Measurements from ENCODE around the gene NDE1. TPM values are rescaled to one million over a fixed set of nuclear protein-coding genes. Genes with fewer than 3 reads are reported as not detected.
"Not testable (repeated sequence)": the region's sequence is repeated elsewhere in the genome, so short reads cannot be mapped to it uniquely, and the experiment has no call there.

The NDE1 gene
- total and polyA plus RNA-seq, 5 donors from 2014 or later: 32.5 to 146 (median 43.1) TPM

- H3K36me3 ChIP-seq (ENCODE audit: control insufficient read depth, insufficient read depth, low read length): peaks cover 99% of the 10 kb centered on the region
- Mint-ChIP-seq H3K27ac (peak overlapping the region in 2 of 3 donors; percentile 74 to 93), H3K4me1 (peaks cover 0 to 15% (median 10%) of the 10 kb centered on the region in 4 donors), H3K36me3 (peaks cover 73% of the 10 kb centered on the region)
- DNase-seq; H3K9me3 Mint-ChIP-seq; H3K27ac ChIP-seq (ENCODE audit: insufficient read depth, low read length, poor library complexity, severe bottlenecking); H3K4me3 Mint-ChIP-seq; H3K4me3 ChIP-seq (ENCODE audit: low read depth, low read length); H3K27me3 ChIP-seq (ENCODE audit: control insufficient read depth, insufficient read depth, low read length); H3K27me3 Mint-ChIP-seq; ATAC-seq (ENCODE audit: low read depth in 2 of 2); H3K9me3 ChIP-seq (ENCODE audit: control insufficient read depth in 2 of 2, low read length in 2 of 2); H3K4me1 ChIP-seq (ENCODE audit: control insufficient read depth, insufficient read depth, low read length, poor library complexity, severe bottlenecking): not testable (repeated sequence)
Measured at GRCh38 chr16:15607221-15607699, 42.8 kb upstream of the NDE1 start.

GRCh38 chr16:15607700-15608396 lies 42.2 kb upstream of the NDE1 start:
- peaks cover 99% of the 10 kb centered on the region for H3K36me3 ChIP-seq (ENCODE audit: control insufficient read depth, insufficient read depth, low read length)
- no peaks in the 10 kb centered on the region for H3K27me3 ChIP-seq (ENCODE audit: control insufficient read depth, insufficient read depth, low read length)
- no peak for ATAC-seq (ENCODE audit: low read depth in 2 of 2)
- Mint-ChIP-seq H3K36me3 (peaks cover 73% of the 10 kb centered on the region), H3K27me3 (no peaks in the 10 kb centered on the region), H3K4me3 (no peak overlapping the region), H3K27ac (peak overlapping the region in 1 of 3 donors; percentile 93), H3K9me3 (no peaks in the 10 kb centered on the region), H3K4me1 (peaks cover 0 to 15% (median 10%) of the 10 kb centered on the region in 4 donors)
- H3K4me1 ChIP-seq (ENCODE audit: control insufficient read depth, insufficient read depth, low read length, poor library complexity, severe bottlenecking): no peaks in the 10 kb centered on the region
- H3K27ac ChIP-seq (ENCODE audit: insufficient read depth, low read length, poor library complexity, severe bottlenecking): no peak overlapping the region
- DNase-seq: no peak
- H3K9me3 ChIP-seq (ENCODE audit: control insufficient read depth in 2 of 2, low read length in 2 of 2): no peaks in the 10 kb centered on the region
- no peak overlapping the region for H3K4me3 ChIP-seq (ENCODE audit: low read depth, low read length)

DNA sequence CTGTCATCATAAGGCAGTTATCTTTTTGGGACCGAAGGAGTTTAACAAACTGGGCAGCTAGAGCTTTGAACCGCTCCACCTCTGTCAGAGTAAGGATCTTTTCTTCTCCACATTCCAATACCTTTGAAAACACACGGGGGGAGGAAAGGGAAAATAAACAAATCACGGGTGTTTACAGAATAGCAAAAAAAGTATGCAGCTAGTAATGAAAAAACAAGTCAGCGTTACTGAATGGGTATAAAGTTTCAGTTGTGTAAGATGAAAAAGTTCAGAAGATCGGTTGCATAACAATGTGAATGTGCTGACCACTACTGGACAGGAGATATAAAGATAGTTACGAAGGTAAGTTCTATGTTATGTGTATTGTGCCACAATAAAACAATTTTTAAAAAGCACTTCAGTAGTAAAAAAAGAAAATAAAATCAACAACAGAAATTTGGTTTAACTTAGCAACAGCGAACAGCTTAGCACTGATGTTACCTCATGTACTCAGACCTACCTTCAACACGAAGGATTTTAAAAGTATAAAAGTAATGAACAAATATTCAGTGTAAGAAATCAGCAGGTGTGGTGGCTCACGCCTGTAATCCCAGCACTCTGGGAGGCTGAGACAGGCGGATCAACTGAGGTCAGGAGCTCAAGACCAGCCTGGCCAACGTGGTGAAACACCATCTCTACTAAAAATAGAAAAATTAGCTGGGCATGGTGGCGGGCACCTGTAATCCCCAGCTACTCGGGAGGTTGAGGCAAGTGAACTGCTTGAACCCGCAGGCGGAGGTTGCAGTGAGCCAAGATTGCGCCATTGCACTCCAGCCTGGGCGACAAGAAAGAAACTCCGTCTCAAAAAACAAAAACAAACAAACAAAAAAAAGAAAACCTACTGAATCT lies 41.4 kb upstream of the NDE1 start:
- H3K27me3 Mint-ChIP-seq: no peaks in the 10 kb centered on the region

DNA sequence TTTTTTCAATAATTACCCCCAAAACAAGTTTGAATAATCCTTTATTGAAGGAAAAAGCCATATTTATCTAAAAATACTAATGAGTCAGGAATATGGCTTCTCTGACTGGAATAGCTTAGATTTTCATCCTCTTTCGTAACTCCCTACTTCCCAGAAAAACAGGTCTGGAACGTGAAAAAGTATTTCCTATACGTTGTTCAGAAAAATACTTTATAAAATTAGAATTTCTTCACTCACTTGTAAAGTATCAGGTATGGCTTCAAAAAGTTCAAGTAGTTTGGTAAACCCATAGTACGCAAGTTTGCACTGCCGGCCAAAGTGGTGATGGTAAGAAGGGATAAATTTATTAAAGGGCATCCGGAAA lies 40.8 kb upstream of the NDE1 start:
- no peak for DNase-seq
- Mint-ChIP-seq H3K36me3 (peaks cover 70% of the 10 kb centered on the region), H3K4me3 (no peak overlapping the region), H3K9me3 (no peaks in the 10 kb centered on the region), H3K4me1 (peaks cover 0 to 10% (median 7%) of the 10 kb centered on the region in 4 donors), H3K27ac (no peak overlapping the region), H3K27me3 (no peaks in the 10 kb centered on the region)
- no peak overlapping the region for H3K4me3 ChIP-seq (ENCODE audit: low read depth, low read length)
- no peak overlapping the region for H3K27ac ChIP-seq (ENCODE audit: insufficient read depth, low read length, poor library complexity, severe bottlenecking)
- H3K36me3 ChIP-seq (ENCODE audit: control insufficient read depth, insufficient read depth, low read length): peaks cover 94% of the 10 kb centered on the region
- no peaks in the 10 kb centered on the region for H3K9me3 ChIP-seq (ENCODE audit: control insufficient read depth in 2 of 2, low read length in 2 of 2)
- ATAC-seq (ENCODE audit: low read depth in 2 of 2): no peak
- no peaks in the 10 kb centered on the region for H3K4me1 ChIP-seq (ENCODE audit: control insufficient read depth, insufficient read depth, low read length, poor library complexity, severe bottlenecking)
- no peaks in the 10 kb centered on the region for H3K27me3 ChIP-seq (ENCODE audit: control insufficient read depth, insufficient read depth, low read length)

More for the DNA sequence above, 41.4 kb upstream of the NDE1 start:
- DNase-seq: no peak
- no peaks in the 10 kb centered on the region for H3K27me3 ChIP-seq (ENCODE audit: control insufficient read depth, insufficient read depth, low read length)
- H3K4me1 ChIP-seq (ENCODE audit: control insufficient read depth, insufficient read depth, low read length, poor library complexity, severe bottlenecking): no peaks in the 10 kb centered on the region
- H3K4me3 ChIP-seq (ENCODE audit: low read depth, low read length): no peak overlapping the region
- peaks cover 0 to 14% (median 8%) of the 10 kb centered on the region in 4 donors for H3K4me1 Mint-ChIP-seq
- peaks cover 72% of the 10 kb centered on the region for H3K36me3 Mint-ChIP-seq
- H3K9me3 Mint-ChIP-seq: no peaks in the 10 kb centered on the region
- H3K9me3 ChIP-seq (ENCODE audit: control insufficient read depth in 2 of 2, low read length in 2 of 2): no peaks in the 10 kb centered on the region
- H3K27ac ChIP-seq (ENCODE audit: insufficient read depth, low read length, poor library complexity, severe bottlenecking): no peak overlapping the region
- no peak overlapping the region for H3K27ac Mint-ChIP-seq
- no peak for ATAC-seq (ENCODE audit: low read depth in 2 of 2)
- H3K36me3 ChIP-seq (ENCODE audit: control insufficient read depth, insufficient read depth, low read length): peaks cover 96% of the 10 kb centered on the region
- no peak overlapping the region for H3K4me3 Mint-ChIP-seq

GRCh38 chr16:15610369-15610871 lies 39.6 kb upstream of the NDE1 start:
- no peak for ATAC-seq (ENCODE audit: low read depth in 2 of 2)
- peak overlapping the region in 2 of 3 donors; percentile 21 to 45 for H3K27ac Mint-ChIP-seq

DNA sequence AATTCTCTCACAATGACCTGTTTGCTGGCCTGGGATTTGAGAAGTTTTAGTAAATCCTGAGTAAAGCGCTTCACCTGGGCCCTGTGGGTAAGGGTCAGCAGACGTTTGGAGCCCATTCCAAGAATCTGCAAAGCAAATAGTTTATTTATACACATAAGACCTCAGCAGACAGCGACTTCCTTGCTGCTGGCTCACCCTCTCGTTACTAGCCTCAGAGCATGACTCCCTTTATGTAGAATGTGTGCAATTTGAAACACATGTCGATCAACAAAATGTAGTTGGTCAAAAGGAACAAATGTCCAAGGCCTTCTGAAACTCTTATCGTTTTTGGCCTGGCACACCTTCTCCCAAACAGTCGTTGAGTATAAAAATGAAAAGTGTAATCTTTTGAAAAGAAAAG lies 38.4 kb upstream of the NDE1 start:
- Histone ChIP-seq H3K4me1 (ENCODE audit: control insufficient read depth, insufficient read depth, low read length, poor library complexity, severe bottlenecking) (no peaks in the 10 kb centered on the region), H3K9me3 (ENCODE audit: control insufficient read depth in 2 of 2, low read length in 2 of 2) (no peaks in the 10 kb centered on the region), H3K27me3 (ENCODE audit: control insufficient read depth, insufficient read depth, low read length) (no peaks in the 10 kb centered on the region), H3K36me3 (ENCODE audit: control insufficient read depth, insufficient read depth, low read length) (peaks cover 91% of the 10 kb centered on the region), H3K27ac (ENCODE audit: insufficient read depth, low read length, poor library complexity, severe bottlenecking) (no peak overlapping the region), H3K4me3 (ENCODE audit: low read depth, low read length) (no peak overlapping the region)
- Mint-ChIP-seq H3K27me3 (no peaks in the 10 kb centered on the region), H3K36me3 (peaks cover 64% of the 10 kb centered on the region), H3K4me3 (no peak overlapping the region), H3K27ac (peak overlapping the region in 1 of 3 donors; percentile 71), H3K9me3 (no peaks in the 10 kb centered on the region), H3K4me1 (peaks cover 0 to 6% (median 4%) of the 10 kb centered on the region in 4 donors)
- DNase-seq (no peak), ATAC-seq (ENCODE audit: low read depth in 2 of 2) (no peak)

More at GRCh38 chr16:15610369-15610871, 39.6 kb upstream of the NDE1 start:
- no peaks in the 10 kb centered on the region for H3K9me3 ChIP-seq (ENCODE audit: control insufficient read depth in 2 of 2, low read length in 2 of 2)
- H3K27me3 ChIP-seq (ENCODE audit: control insufficient read depth, insufficient read depth, low read length): no peaks in the 10 kb centered on the region
- DNase-seq: no peak
- Mint-ChIP-seq H3K4me3 (no peak overlapping the region), H3K36me3 (peaks cover 64% of the 10 kb centered on the region), H3K4me1 (peaks cover 0 to 10% (median 7%) of the 10 kb centered on the region in 4 donors), H3K27me3 (no peaks in the 10 kb centered on the region), H3K9me3 (no peaks in the 10 kb centered on the region)
- no peak overlapping the region for H3K4me3 ChIP-seq (ENCODE audit: low read depth, low read length)
- no peak overlapping the region for H3K27ac ChIP-seq (ENCODE audit: insufficient read depth, low read length, poor library complexity, severe bottlenecking)
- no peaks in the 10 kb centered on the region for H3K4me1 ChIP-seq (ENCODE audit: control insufficient read depth, insufficient read depth, low read length, poor library complexity, severe bottlenecking)
- H3K36me3 ChIP-seq (ENCODE audit: control insufficient read depth, insufficient read depth, low read length): peaks cover 91% of the 10 kb centered on the region

DNA sequence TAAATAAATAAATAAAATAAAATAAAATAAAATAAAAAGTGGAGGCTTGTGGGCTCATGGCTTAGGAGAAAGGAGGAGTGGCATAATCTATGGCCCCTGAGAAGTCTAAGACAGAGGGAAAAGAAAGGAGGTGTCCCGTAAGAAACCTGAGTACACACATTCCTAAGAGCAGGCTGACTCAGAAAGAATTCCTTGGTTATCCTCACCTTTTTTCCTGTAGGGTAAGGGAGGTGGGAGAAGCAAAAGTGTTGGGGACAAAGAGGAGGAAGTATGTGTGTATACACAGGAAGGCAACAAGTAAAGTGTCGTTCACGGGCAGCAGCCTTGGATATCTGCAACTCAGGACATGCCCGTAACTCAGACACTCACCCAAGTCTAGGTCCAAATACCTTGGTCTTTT lies 36.4 kb upstream of the NDE1 start:
- no peaks in the 10 kb centered on the region for H3K9me3 Mint-ChIP-seq
- Histone ChIP-seq H3K27me3 (ENCODE audit: control insufficient read depth, insufficient read depth, low read length) (no peaks in the 10 kb centered on the region), H3K4me3 (ENCODE audit: low read depth, low read length) (no peak overlapping the region), H3K9me3 (ENCODE audit: control insufficient read depth in 2 of 2, low read length in 2 of 2) (no peaks in the 10 kb centered on the region), H3K36me3 (ENCODE audit: control insufficient read depth, insufficient read depth, low read length) (peaks cover 90% of the 10 kb centered on the region), H3K27ac (ENCODE audit: insufficient read depth, low read length, poor library complexity, severe bottlenecking) (no peak overlapping the region), H3K4me1 (ENCODE audit: control insufficient read depth, insufficient read depth, low read length, poor library complexity, severe bottlenecking) (no peaks in the 10 kb centered on the region)
- ATAC-seq (ENCODE audit: low read depth in 2 of 2) (no peak), DNase-seq (no peak)
- peaks cover 68% of the 10 kb centered on the region for H3K36me3 Mint-ChIP-seq
- peaks cover 0 to 3% (median 1%) of the 10 kb centered on the region in 4 donors for H3K4me1 Mint-ChIP-seq
- no peaks in the 10 kb centered on the region for H3K27me3 Mint-ChIP-seq
- peak overlapping the region in 1 of 3 donors; percentile 68 for H3K27ac Mint-ChIP-seq
- H3K4me3 Mint-ChIP-seq: no peak overlapping the region
